Breast epithelium (tissue), 4 donors: ENCODE results near the gene SYDE2. TPM values are rescaled to one million over a fixed set of nuclear protein-coding genes. Genes with fewer than 3 reads are reported as not detected.
"Not testable (repeated sequence)": the region's sequence is repeated elsewhere in the genome, so short reads cannot be mapped to it uniquely, and the experiment has no call there.

Experiments
- DNase-seq, 2 donors: peaks; one replicate each; pipeline ENCODE4 v3.0.0-alpha.2; 2019; ENCODE audit warnings: low spot score in 2 of 2
- H3K27ac ChIP-seq, 2 donors: fragments of 200-600 bp; sonication (generic) in 1 of 2; one replicate each; pipeline ENCODE4 v1.5.1; 2016 to 2019; ENCODE audit warnings: mild to moderate bottlenecking in 1 of 2
- H3K27me3 ChIP-seq, 2 donors: fragments of 200-600 bp; sonication (generic) in 1 of 2; one replicate each; pipeline versions ENCODE4 v1.5.1 to v1.6.0; 2017 to 2019; ENCODE audit warnings: control low read depth in 1 of 2, mild to moderate bottlenecking in 1 of 2
- H3K36me3 ChIP-seq: fragments of 200-600 bp; one replicate; pipeline ENCODE4 v1.5.1; 2019
- H3K4me1 ChIP-seq, 2 donors: fragments of 200-600 bp; sonication (generic); one replicate each; pipeline ENCODE4 v1.5.1; 2016 to 2019; ENCODE audit warnings: control low read depth in 1 of 2
- H3K4me3 ChIP-seq, 3 donors: fragments of 200-600 bp; sonication (generic); 1 replicate in 2 of 3; 2 replicates in 1 of 3; pipeline ENCODE4 v1.5.1; 2016 to 2019; ENCODE audit warnings: mild to moderate bottlenecking in 3 of 3, moderate library complexity in 2 of 3
- H3K9me3 ChIP-seq, 2 donors: fragments of 200-600 bp; sonication (generic) in 1 of 2; one replicate each; pipeline ENCODE4 v1.5.1; 2016 to 2019; ENCODE audit warnings: control low read depth in 1 of 2
- POLR2A ChIP-seq: fragments of 450-650 bp; IDR thresholded peaks from one replicate; pipeline ENCODE4 v1.6.1; 2016; ENCODE audit warnings: antibody characterized with exemption, mild to moderate bottlenecking, moderate library complexity
- POLR2AphosphoS5 ChIP-seq, 3 donors: sonication (generic); formaldehyde crosslinking; IDR thresholded peaks; one replicate each; pipeline ENCODE4 v1.6.1; 2017; ENCODE audit warnings: antibody characterized with exemption in 3 of 3
- intact Hi-C: fragments of 100-400 bp; cut with DNase I; formaldehyde crosslinking; loops from one replicate; pipeline ENCODE4 v1.15.1; 2023; ENCODE audit warnings: low total_unique reads
- total RNA-seq, 3 donors: library from RNA; depleted of rRNA; stranded (reverse); fragments of >200 nt; gene quantifications; one replicate each; pipeline ENCODE4 v1.1.0, GENCODE V29; 2016
- TF ChIP-seq, protein P1 (sequence below), 3 donors: fragments of 450-650 bp; IDR thresholded peaks; one replicate each; pipeline ENCODE4 v1.5.1; 2016 to 2017; ENCODE audit warnings: antibody characterized with exemption in 3 of 3, mild to moderate bottlenecking in 3 of 3, moderate library complexity in 3 of 3

Gene SYDE2
- total RNA-seq, 3 donors from 2014 or later: 10.6 to 26.5 (median 15.4) TPM

DNA sequence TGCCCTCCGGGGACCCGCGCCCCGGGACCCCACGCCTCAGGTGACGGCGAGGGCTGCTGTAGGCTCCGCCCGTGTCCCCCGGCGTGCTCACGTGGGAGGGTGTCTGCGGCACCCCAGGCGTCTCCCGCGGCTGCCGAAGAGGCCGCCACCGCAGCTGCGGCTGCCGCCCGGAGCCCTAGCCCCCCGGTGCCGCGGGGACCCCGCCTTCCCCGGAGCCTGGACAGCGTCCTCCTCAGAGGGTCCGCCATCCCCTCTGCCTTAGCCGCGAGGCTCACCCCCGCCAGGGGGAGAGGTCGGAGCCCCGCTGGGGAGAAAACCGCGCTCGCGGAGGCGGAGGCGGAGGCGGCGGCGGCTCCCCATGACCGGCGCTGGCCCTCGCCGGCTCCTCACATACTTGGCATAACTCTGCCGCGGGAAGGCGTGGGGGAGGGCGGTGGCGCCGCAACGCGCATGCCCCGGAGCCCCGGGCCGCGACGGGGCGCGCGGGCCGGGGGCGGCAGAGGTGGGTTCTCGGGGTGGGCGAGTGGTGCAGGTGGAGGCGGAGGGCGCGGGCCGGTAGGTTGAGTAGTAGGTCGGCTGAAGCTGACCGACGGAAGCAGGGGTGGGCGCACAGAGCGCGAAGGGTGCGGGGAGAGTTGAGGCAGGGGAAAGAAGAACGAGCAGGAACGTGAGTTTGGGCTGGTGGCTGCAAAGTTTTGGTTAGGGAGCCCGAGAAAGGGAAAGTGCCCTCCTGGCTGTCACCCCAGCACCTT, 700 bp upstream of the SYDE2 start:
- TF ChIP-seq POLR2A: peak; percentile 33
- TF ChIP-seq, protein P1, sequence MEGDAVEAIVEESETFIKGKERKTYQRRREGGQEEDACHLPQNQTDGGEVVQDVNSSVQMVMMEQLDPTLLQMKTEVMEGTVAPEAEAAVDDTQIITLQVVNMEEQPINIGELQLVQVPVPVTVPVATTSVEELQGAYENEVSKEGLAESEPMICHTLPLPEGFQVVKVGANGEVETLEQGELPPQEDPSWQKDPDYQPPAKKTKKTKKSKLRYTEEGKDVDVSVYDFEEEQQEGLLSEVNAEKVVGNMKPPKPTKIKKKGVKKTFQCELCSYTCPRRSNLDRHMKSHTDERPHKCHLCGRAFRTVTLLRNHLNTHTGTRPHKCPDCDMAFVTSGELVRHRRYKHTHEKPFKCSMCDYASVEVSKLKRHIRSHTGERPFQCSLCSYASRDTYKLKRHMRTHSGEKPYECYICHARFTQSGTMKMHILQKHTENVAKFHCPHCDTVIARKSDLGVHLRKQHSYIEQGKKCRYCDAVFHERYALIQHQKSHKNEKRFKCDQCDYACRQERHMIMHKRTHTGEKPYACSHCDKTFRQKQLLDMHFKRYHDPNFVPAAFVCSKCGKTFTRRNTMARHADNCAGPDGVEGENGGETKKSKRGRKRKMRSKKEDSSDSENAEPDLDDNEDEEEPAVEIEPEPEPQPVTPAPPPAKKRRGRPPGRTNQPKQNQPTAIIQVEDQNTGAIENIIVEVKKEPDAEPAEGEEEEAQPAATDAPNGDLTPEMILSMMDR (IDR thresholded peaks at IDR 0.05): peak in 1 of 3 donors; percentile 5
- TF ChIP-seq POLR2AphosphoS5 (IDR thresholded peaks at IDR 0.05): peak in 2 of 3 donors; percentile 13 to 38
- no peaks in the 10 kb centered on the region for H3K9me3 ChIP-seq
- no peaks in the 10 kb centered on the region for H3K4me1 ChIP-seq
- H3K27ac ChIP-seq: peak overlapping the region; percentile 93 to 94
- peak; percentile 62 to 75 for DNase-seq
- no peaks in the 10 kb centered on the region for H3K36me3 ChIP-seq
- H3K4me3 ChIP-seq: peak overlapping the region; percentile 62 to 75 (median 74)
- H3K27me3 ChIP-seq: no peaks in the 10 kb centered on the region
- intact Hi-C loops: no loop called here

DNA sequence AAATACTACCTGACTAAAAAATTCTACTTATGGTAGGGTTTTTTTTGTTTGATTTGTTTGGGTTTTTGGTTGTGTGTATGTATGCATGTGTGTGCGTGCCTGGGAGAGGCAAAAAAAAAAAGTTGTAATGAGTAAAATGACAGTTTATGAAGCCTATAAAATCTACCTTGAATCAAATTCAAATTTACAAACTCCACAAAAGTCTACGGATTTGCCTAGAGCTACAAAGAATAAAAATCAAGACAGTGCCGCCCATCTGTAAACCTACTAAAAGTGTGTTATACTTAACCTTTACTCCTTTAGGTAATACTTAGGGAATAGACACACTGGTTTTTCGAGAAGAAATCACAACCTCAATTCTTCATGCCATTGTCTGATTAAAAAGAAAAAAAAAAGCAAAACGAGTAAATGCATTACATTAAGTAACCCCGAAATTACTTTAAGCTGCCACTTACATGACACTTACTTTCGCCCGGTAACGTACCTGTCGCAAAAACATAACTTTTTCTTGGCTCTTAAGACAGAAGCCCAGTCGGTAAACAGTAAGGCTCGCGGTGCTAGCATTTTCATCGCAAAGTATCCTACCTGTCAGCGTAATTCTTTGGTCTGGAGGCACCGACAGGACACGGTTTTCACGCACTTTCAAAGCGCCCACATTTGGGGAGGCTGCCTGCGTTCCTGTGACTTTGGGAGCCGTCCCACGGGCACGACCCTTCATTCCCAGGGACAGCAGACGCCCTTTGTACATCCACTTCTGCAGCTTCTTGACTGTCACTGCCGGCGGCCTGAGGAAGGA, 951 bp downstream of the SYDE2 start:
- H3K27ac ChIP-seq: peak overlapping the region; percentile 93 to 94
- no peak for TF ChIP-seq POLR2AphosphoS5 (IDR thresholded peaks at IDR 0.05)
- intact Hi-C loops: no loop called here
- no peaks in the 10 kb centered on the region for H3K36me3 ChIP-seq
- H3K4me1 ChIP-seq: no peaks in the 10 kb centered on the region
- no peaks in the 10 kb centered on the region for H3K27me3 ChIP-seq
- H3K9me3 ChIP-seq: no peaks in the 10 kb centered on the region
- H3K4me3 ChIP-seq: peak overlapping the region; percentile 62 to 75 (median 74)
- no peak for DNase-seq

DNA sequence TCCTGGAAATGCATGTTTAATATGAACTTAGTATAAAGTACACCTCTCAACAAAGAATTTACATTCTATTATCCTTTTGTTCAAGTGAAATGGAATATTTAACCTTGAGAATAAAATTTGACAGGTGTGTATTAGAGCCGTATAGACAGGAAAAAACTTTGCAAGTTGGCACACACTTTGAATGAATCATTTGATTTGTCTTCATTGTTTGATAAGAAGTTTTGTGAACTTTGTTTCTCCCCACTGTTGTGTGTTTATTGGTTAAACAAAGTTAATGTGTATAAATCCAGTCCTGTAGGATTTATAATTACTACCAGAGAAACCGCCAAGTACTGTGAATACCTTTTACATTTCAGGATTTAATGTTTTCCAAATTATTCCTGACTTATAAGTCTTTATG, 2.0 kb downstream of the SYDE2 start:
- no peaks in the 10 kb centered on the region for H3K27me3 ChIP-seq
- no peak overlapping the region for H3K27ac ChIP-seq
- intact Hi-C loops: no loop called here
- H3K4me3 ChIP-seq: peak overlapping the region in 2 of 3 donors; percentile 4 to 75
- no peaks in the 10 kb centered on the region for H3K4me1 ChIP-seq
- TF ChIP-seq, protein P1 (IDR thresholded peaks at IDR 0.05): no peak
- TF ChIP-seq POLR2AphosphoS5 (IDR thresholded peaks at IDR 0.05): no peak
- TF ChIP-seq POLR2A: no peak
- DNase-seq: no peak
- no peaks in the 10 kb centered on the region for H3K36me3 ChIP-seq
- H3K9me3 ChIP-seq: no peaks in the 10 kb centered on the region

DNA sequence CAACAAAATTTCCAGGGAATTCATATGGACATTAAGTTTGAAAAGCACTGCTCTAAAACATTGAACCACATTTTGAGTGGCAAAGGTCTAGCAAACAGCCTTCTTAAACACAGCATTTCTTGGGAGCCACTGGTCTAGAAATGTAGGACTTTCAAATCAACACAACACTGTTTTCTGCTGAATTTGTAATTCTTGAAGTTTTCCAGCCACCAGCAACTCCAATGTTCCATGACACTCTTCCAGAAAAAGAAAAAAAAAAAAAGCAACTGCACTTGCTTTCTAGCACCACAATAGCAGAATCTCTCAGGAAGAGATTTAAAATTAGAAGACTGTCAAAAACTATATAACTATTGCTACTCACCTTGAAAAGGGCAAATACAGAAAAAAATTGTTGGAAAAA, 4.5 kb downstream of the SYDE2 start:
- TF ChIP-seq POLR2AphosphoS5 (IDR thresholded peaks at IDR 0.05): no peak
- TF ChIP-seq, protein P1 (IDR thresholded peaks at IDR 0.05): no peak
- TF ChIP-seq POLR2A: no peak
- Histone ChIP-seq H3K4me3 (no peak overlapping the region), H3K27me3 (no peaks in the 10 kb centered on the region), H3K36me3 (no peaks in the 10 kb centered on the region), H3K4me1 (no peaks in the 10 kb centered on the region), H3K9me3 (no peaks in the 10 kb centered on the region), H3K27ac (no peak overlapping the region)
- intact Hi-C loops: no loop called here
- DNase-seq: no peak

DNA sequence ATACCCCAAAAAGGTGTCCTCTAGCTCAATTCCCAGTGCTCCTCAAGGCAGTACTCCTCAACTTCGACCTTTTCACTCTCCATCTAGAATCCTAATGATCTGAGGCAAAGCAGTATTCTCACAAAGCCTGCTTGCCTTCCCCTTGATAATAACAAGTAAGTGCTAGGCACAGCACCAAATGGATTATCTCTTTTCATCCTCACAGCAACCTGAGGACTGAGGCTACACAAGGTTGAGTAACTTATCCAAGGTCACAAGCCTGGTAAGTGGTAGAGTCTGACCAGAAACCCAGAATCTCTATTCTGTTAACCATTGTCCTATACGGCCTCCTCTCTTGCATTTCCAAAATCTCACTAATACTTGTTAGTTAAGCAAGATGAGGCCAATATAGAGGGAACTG, 5.1 kb downstream of the SYDE2 start:
- Histone ChIP-seq H3K4me1 (no peaks in the 10 kb centered on the region), H3K36me3 (no peaks in the 10 kb centered on the region), H3K4me3 (no peak overlapping the region), H3K27me3 (no peaks in the 10 kb centered on the region), H3K9me3 (no peaks in the 10 kb centered on the region), H3K27ac (no peak overlapping the region)
- TF ChIP-seq POLR2AphosphoS5 (IDR thresholded peaks at IDR 0.05) (no peak), POLR2A (no peak)
- TF ChIP-seq, protein P1 (IDR thresholded peaks at IDR 0.05): no peak
- no peak for DNase-seq
- intact Hi-C loops: no loop called here

DNA sequence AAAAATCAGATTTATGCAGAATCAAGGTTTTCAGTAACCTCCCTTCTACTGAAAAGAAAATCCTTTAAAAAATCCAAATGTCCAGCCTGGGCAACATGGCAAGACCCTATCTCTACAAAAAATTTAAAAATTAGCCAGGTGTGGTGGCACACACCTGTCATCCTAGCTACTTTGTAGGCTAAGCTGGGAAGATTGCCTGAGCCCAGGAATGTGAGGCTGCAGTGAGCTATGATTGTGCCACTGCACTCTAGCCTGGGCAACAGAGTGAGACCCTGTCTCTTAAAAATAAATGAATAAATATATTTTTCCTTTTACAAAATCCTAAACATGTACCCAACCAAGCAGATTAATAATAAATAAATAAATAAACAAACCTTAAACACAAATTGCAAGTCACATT, 8.7 kb downstream of the SYDE2 start:
- not testable (repeated sequence) for H3K27ac ChIP-seq

More for the DNA sequence above, 8.7 kb downstream of the SYDE2 start:
- H3K4me1 ChIP-seq, H3K36me3 ChIP-seq, DNase-seq, H3K27me3 ChIP-seq, H3K4me3 ChIP-seq, H3K9me3 ChIP-seq, intact Hi-C loops: not testable (repeated sequence)
